ENCODE data around the gene GAK. TPM values are rescaled to one million over a fixed set of nuclear protein-coding genes. Genes with fewer than 3 reads are reported as not detected.
"Not testable (repeated sequence)": the region's sequence is repeated elsewhere in the genome, so short reads cannot be mapped to it uniquely, and the experiment has no call there.

The GAK gene
- total RNA-seq, 1 donor from 2014 or later, result 76.1 TPM

DNA sequence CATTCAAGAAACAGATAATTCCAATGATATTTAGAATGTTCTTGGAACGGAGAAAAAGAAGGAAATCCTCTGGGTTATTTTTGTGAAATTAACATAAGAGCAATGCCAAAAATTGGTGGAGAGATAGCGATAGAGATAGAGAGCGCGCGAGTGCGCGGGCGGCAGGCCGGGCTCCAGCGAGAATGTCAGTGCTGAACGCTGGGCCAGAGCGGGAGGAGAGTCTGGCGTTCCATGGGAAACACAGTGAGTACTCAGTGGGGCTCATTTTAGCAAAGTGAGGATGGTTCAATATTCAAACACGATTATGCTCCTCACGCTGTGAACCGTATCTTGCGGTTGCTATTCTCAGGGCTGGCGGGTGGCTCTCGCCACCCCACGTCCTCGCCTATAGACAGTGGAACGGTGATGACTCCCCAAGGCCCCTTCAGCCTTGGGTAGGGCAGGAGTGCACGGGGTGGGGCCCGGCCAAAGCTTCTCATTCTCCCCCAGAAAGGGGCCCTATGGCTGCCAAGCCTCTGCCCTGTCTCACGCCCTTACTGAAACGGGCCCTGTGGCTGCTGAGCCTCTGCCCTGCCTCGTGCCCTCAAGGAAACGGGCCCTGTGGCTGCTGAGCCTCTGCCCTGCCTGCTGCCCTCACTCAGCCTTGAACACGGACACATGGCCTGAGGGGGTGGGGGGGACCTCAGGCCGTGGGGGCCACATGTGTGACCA, 123.1 kb downstream of the GAK start:
- no peak for DNase-seq

DNA sequence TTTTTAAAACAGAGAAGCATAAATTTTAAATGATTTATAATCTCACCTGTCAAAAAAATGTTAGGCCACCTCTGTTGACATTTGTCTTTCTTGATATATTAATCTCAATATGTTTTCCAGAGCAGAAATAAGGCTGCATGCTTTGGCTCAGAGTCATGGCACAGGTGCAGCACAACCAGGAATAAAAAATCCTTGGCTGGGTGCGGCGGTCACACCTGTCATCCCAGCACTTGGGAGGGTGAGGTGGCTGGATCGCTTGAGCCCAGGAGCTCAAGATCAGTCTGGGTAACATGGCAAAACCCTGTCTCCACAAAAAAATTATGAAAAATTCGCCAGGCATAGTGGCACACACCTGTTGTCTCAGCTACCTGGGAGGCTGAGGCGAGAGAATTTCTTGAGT, 124.3 kb downstream of the GAK start:
- DNase-seq, result no peak

DNA sequence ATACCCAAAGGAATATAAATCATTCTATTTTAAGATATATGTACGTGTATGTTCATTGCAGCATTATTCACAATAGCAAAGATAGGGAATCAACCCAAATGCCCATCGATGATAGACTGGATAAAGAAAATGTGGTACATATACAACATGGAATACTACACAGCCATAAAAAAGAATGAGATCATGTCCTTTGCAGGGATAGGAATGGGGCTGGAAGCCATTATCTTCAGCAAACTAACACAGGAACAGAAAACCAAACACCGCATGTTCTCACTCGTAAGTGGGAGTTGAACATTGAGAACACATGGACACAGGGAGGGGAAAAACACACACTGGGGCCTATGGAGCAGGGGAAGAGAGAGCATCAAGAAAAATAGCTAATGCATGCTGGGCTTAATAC, 125.1 kb downstream of the GAK start:
- DNase-seq, result not testable (repeated sequence)

DNA sequence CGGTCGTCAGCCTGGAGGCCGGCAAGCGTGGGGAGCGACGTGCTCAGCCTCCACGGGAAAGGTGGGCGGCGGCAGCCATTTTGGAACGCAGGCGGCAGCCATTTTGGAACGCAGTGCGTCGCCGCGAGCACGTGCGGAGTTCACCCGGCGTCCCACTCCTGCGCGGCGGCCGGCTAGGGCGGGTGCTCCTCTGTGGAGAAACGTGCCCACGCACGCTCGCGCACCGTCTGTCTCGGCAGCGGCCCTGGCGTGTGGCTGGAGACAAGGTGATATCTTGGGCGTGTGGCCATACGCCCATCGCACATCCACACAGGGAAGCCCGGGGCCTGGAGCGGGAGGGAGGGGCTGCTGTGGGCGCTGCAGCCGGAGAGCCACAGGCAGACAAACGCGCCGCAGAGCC, 127.3 kb downstream of the GAK start:
- no peak for DNase-seq

DNA sequence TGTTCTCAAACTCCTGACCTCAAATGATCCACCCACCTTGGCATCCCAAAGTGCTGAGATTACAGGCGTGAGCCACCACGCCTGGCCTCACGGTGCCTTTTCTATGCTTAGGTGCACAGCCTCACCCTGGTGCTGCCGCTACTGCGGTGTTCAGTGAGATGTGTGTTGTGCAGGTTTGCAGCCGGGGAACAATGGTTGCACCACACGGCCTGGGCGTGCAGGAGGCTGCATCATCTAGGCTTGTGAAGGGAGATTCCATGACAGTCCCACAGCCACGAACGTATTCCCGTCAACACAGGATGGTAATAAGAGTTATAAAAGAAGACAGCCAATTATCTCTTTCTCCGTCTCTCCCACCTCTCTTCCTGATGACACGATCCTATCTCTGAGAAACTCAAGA, 128.2 kb downstream of the GAK start:
- DNase-seq, result no peak

DNA sequence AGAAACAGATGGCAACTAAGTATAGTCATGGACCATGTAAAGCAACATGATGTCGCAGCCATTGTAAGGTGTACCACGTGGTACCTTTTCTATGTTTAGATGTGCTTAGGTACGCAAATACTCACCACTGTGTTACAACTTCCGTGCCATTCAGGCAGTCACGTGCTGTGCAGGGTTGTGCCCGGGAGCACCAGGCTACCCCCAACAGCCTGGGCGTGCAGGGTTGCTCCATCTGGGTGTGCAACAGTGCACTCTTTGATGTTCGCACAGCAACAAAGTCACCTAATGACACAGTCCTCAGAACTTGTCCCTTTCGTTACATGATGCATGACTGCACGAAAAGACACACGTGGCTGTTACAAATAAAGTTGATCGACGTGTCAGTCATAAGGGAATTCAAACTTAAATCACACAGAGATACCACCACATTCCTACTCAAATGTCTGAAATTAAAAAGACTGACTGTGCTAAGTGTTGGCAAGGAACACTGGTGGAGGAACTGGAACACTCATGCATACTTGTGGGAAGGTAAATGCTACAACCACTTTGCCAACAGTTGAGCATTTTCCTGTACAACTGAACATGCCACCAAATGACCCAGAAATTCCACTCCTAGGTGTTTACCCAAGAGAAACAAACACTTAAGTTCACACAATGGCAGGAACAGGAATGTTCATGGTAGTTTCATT, 130.5 kb downstream of the GAK start:
- no peak for DNase-seq

Other genes with a start within 250 kb of the GAK start
- gene SLC49A3, start 243.2 kb downstream of the GAK start, total RNA-seq, result 9.9 and 10.6 TPM in 2 replicates
- gene PCGF3, start 226.5 kb downstream of the GAK start, total RNA-seq, result 64.3 and 104 TPM in 2 replicates
- 0.09 and 0.34 TPM in 2 replicates for gene CPLX1, start 106.2 kb downstream of the GAK start, total RNA-seq
- 12.6 and 13.5 TPM in 2 replicates for gene TMEM175, start 144 bp upstream of the GAK start, total RNA-seq
- gene DGKQ, start 41.3 kb upstream of the GAK start, total RNA-seq, result 28.2 and 28.9 TPM in 2 replicates
- 14.1 and 19.6 TPM in 2 replicates for gene IDUA, start 54.7 kb upstream of the GAK start, total RNA-seq
- 0.19 TPM in 1 of 2 replicates, not detected in the other for gene SLC26A1, start 61.1 kb upstream of the GAK start, total RNA-seq
- 12.8 and 20.8 TPM in 2 replicates for gene FGFRL1, start 79.3 kb upstream of the GAK start, total RNA-seq
- gene RNF212, start 181.2 kb upstream of the GAK start, total RNA-seq, result 0.85 and 1.1 TPM in 2 replicates
- 0.65 and 1.5 TPM in 2 replicates for gene SPON2, start 240.3 kb upstream of the GAK start, total RNA-seq

Measured in dermis blood vessel endothelial cell (primary cell).